ENCODE data around the gene MRPL20. TPM values are rescaled to one million over a fixed set of nuclear protein-coding genes. Genes with fewer than 3 reads are reported as not detected.

MRPL20 gene
- polyA plus RNA-seq, 1 of the 3 experiments (the other 2 are of a cell fraction), result 210 TPM

DNA sequence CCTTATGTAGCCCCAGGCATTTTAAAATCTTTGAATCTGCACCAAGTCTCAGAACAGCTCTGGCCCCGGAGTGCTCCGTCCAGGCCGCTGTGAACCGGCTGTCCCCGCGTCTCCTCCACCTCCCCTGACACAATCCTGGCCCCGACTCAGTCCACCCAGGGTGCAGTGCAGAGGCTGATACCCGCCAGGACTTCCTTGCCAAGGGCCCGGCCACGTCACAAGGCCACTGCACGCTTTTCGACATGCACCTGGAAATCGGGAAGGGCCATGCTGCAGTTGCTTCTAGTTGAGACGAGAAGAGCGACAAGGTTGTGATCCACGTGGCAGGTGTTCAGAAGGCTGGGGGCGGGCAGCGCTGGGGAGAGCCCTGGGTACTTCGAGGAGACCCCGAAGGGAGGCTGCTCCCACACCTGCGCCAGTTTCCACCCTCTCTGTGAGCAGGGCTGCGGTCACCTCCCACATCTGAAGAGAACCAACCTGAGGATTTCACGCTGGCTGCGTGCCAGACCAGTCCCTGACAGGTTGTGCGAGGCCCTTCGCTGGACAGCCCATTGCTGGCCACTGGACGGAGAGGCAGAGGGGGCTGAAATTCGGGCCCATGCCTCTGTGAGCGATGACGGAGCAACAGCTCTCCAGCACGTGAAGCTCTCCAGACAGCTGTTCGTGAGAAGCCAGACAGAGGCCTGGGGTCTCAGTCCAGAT lies 35.1 kb upstream of the MRPL20 start:
- H4K20me1 ChIP-seq (ENCODE audit: insufficient read depth), result no peaks in the 10 kb centered on the region
- WGBS (ENCODE audit: low lambda C conversion rate), result 90% methylated on average over 17 of the region's 32 CpGs
- H3K9ac ChIP-seq, result no peak overlapping the region
- H3K27me3 ChIP-seq (ENCODE audit: insufficient read depth), result no peaks in the 10 kb centered on the region
- H3K27ac ChIP-seq (ENCODE audit: low read depth in 2 of 2, low read length in 1 of 2), result no peak overlapping the region
- H2AFZ ChIP-seq (ENCODE audit: low read depth), result no peak overlapping the region
- no peaks in the 10 kb centered on the region for H3K9me3 ChIP-seq
- H3K36me3 ChIP-seq (replicated peaks in 1 of 2; ENCODE audit: control insufficient read depth in 1 of 2, insufficient read depth in 2 of 2, low read length in 1 of 2), result no peaks in the 10 kb centered on the region
- H3K4me2 ChIP-seq, result no peak overlapping the region
- H3K4me3 ChIP-seq (ENCODE audit: low read depth in 2 of 2, low read length in 1 of 2), result no peak overlapping the region
- no peaks in the 10 kb centered on the region; a peak in 1 of 4 replicates for H3K4me1 ChIP-seq (ENCODE audit: control insufficient read depth in 1 of 2, insufficient read depth in 2 of 2, low read depth in 1 of 2, low read length in 1 of 2)
- H3F3A ChIP-seq (replicated peaks; ENCODE audit: insufficient read depth), result no peaks in the 10 kb centered on the region
- H3K79me2 ChIP-seq (ENCODE audit: insufficient read depth), result no peaks in the 10 kb centered on the region
- TF ChIP-seq TCF12 (IDR thresholded peaks at IDR 0.05) (no peak), TAF1 (IDR thresholded peaks at IDR 0.05; ENCODE audit: borderline replicate concordance, low read depth, low read length) (no peak), SIN3A (IDR thresholded peaks at IDR 0.05; ENCODE audit: borderline replicate concordance, low read depth, low read length) (no peak), TEAD4 (IDR thresholded peaks at IDR 0.05; ENCODE audit: borderline replicate concordance, insufficient read depth) (no peak), RCOR1 (IDR thresholded peaks at IDR 0.05; ENCODE audit: low read length) (no peak), FOXM1 (IDR thresholded peaks at IDR 0.05; ENCODE audit: low read depth) (no peak), MXI1 (IDR thresholded peaks at IDR 0.05; ENCODE audit: low read depth, low read length) (no peak), SMC3 (IDR thresholded peaks at IDR 0.05; ENCODE audit: low read depth, low read length) (no peak), EP300 (IDR thresholded peaks at IDR 0.05; ENCODE audit: borderline replicate concordance in 1 of 2, low read depth in 1 of 2, low read length in 1 of 2) (no peak), ELF1 (IDR thresholded peaks at IDR 0.05) (no peak), FOXJ3 (CRISPR knock-in tag; IDR thresholded peaks at IDR 0.05) (no peak), GATA2 (CRISPR knock-in tag; IDR thresholded peaks at IDR 0.05) (no peak), RFX5 (IDR thresholded peaks at IDR 0.05; ENCODE audit: low read length) (no peak), CHD2 (IDR thresholded peaks at IDR 0.05; ENCODE audit: low read length, partially characterized antibody) (no peak), YY1 (IDR thresholded peaks at IDR 0.05; ENCODE audit: low read depth) (no peak)
- TF ChIP-seq, protein P1, sequence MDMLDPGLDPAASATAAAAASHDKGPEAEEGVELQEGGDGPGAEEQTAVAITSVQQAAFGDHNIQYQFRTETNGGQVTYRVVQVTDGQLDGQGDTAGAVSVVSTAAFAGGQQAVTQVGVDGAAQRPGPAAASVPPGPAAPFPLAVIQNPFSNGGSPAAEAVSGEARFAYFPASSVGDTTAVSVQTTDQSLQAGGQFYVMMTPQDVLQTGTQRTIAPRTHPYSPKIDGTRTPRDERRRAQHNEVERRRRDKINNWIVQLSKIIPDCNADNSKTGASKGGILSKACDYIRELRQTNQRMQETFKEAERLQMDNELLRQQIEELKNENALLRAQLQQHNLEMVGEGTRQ (IDR thresholded peaks at IDR 0.05; ENCODE audit: borderline replicate concordance, low read depth, low read length), result no peak
- TF ChIP-seq, protein P2, sequence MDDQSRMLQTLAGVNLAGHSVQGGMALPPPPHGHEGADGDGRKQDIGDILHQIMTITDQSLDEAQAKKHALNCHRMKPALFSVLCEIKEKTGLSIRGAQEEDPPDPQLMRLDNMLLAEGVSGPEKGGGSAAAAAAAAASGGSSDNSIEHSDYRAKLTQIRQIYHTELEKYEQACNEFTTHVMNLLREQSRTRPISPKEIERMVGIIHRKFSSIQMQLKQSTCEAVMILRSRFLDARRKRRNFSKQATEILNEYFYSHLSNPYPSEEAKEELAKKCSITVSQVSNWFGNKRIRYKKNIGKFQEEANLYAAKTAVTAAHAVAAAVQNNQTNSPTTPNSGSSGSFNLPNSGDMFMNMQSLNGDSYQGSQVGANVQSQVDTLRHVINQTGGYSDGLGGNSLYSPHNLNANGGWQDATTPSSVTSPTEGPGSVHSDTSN (IDR thresholded peaks at IDR 0.05), result no peak
- TF ChIP-seq, protein P3, sequence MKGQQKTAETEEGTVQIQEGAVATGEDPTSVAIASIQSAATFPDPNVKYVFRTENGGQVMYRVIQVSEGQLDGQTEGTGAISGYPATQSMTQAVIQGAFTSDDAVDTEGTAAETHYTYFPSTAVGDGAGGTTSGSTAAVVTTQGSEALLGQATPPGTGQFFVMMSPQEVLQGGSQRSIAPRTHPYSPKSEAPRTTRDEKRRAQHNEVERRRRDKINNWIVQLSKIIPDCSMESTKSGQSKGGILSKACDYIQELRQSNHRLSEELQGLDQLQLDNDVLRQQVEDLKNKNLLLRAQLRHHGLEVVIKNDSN (IDR thresholded peaks at IDR 0.05; ENCODE audit: borderline replicate concordance, low read depth), result no peak
- TF ChIP-seq, protein P4, sequence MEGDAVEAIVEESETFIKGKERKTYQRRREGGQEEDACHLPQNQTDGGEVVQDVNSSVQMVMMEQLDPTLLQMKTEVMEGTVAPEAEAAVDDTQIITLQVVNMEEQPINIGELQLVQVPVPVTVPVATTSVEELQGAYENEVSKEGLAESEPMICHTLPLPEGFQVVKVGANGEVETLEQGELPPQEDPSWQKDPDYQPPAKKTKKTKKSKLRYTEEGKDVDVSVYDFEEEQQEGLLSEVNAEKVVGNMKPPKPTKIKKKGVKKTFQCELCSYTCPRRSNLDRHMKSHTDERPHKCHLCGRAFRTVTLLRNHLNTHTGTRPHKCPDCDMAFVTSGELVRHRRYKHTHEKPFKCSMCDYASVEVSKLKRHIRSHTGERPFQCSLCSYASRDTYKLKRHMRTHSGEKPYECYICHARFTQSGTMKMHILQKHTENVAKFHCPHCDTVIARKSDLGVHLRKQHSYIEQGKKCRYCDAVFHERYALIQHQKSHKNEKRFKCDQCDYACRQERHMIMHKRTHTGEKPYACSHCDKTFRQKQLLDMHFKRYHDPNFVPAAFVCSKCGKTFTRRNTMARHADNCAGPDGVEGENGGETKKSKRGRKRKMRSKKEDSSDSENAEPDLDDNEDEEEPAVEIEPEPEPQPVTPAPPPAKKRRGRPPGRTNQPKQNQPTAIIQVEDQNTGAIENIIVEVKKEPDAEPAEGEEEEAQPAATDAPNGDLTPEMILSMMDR (IDR thresholded peaks at IDR 0.05), result no peak
- TF ChIP-seq, protein P5, sequence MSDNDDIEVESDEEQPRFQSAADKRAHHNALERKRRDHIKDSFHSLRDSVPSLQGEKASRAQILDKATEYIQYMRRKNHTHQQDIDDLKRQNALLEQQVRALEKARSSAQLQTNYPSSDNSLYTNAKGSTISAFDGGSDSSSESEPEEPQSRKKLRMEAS (IDR thresholded peaks at IDR 0.05; ENCODE audit: low read depth), result no peak
- DNase-seq, result peak; percentile 28
- CTCF ChIA-PET, result interaction anchor here (0.6 to 2.6 kb wide), 6 partner anchors 9 to 67 kb away, joined by 3 to 8 read pairs (median 3); partner anchors contain the start of genes AURKAIP1 and MRPL20
- POLR2A ChIA-PET, result no interaction called here
- no peaks in the 10 kb centered on the region for H3K9me2 ChIP-seq

Data from SK-N-SH (cell line).